Neural cell (in vitro differentiated cells): ENCODE results near the gene PHYHIPL. TPM values are rescaled to one million over a fixed set of nuclear protein-coding genes. Genes with fewer than 3 reads are reported as not detected.

Experiments used
- H2AFZ ChIP-seq: fragments of 200-600, 300-800 bp; sonication (generic), shearing (Covaris generic); 2 replicates; pipeline ENCODE4 v1.6.0; 2014; ENCODE audit warnings: low read depth, mild to moderate bottlenecking, antibody characterized with exemption, low read length, moderate library complexity
- H3F3A ChIP-seq: fragments of 200-600 bp; shearing (Covaris generic); 2 replicates; pipeline ENCODE4 v1.6.1; 2016; ENCODE audit warnings: mild to moderate bottlenecking, moderate library complexity, mixed read lengths, antibody characterized with exemption, low read length; ENCODE audit not compliant: insufficient read depth, poor library complexity, severe bottlenecking
- H3K27ac ChIP-seq: fragments of 200-600, 300-800 bp; sonication (generic), shearing (Covaris generic); 2 replicates; pipeline ENCODE4 v1.5.1; 2014; ENCODE audit warnings: mild to moderate bottlenecking, low read length, moderate library complexity
- H3K27me3 ChIP-seq: fragments of 300-800, 200-600 bp; sonication (generic), shearing (Covaris generic); 2 replicates; pipeline ENCODE4 v1.6.0; 2014; ENCODE audit warnings: mild to moderate bottlenecking, low read depth, low read length, moderate library complexity; ENCODE audit not compliant: insufficient read depth
- H3K36me3 ChIP-seq: fragments of 300-800, 200-600 bp; sonication (generic), shearing (Covaris generic); 2 replicates; pipeline ENCODE4 v1.5.1; 2014; ENCODE audit warnings: mild to moderate bottlenecking, antibody characterized with exemption, low read length, moderate library complexity; ENCODE audit not compliant: insufficient read depth
- H3K4me2 ChIP-seq: fragments of 300-800, 200-600 bp; sonication (generic), shearing (Covaris generic); 2 replicates; pipeline ENCODE4 v1.6.0; 2014; ENCODE audit warnings: mild to moderate bottlenecking, low read length
- H3K4me3 ChIP-seq: fragments of 300-800, 200-600 bp; sonication (generic), shearing (Covaris generic); 2 replicates; pipeline ENCODE4 v1.5.1; 2014; ENCODE audit warnings: mild to moderate bottlenecking, low read length, moderate library complexity
- H3K79me2 ChIP-seq: fragments of 200-600 bp; shearing (Covaris generic); replicated peaks from 2 replicates; pipeline ENCODE4 v1.6.0; 2014; ENCODE audit warnings: mild to moderate bottlenecking, low read length, moderate library complexity; ENCODE audit not compliant: insufficient read depth
- H3K9ac ChIP-seq: fragments of 300-800, 200-600 bp; sonication (generic), shearing (Covaris generic); 2 replicates; pipeline ENCODE4 v1.6.1; 2016; ENCODE audit warnings: mild to moderate bottlenecking, low read length, mixed read lengths
- H3K9me2 ChIP-seq: fragments of 200-600 bp; shearing (Covaris generic); 2 replicates; pipeline ENCODE4 v1.6.1; 2016; ENCODE audit warnings: mild to moderate bottlenecking, low read length, mixed read lengths; ENCODE audit not compliant: insufficient read depth
- H3K9me3 ChIP-seq: fragments of 200-600, 300-800 bp; sonication (generic), shearing (Covaris generic); 2 replicates; pipeline ENCODE4 v1.6.1; 2016; ENCODE audit warnings: mild to moderate bottlenecking, mixed run types, low read length, moderate library complexity, mixed read lengths
- H4K20me1 ChIP-seq: fragments of 200-600 bp; shearing (Covaris generic); 2 replicates; pipeline ENCODE4 v1.6.1; 2016; ENCODE audit warnings: mild to moderate bottlenecking, mixed run types; ENCODE audit not compliant: insufficient read depth
- EP300 ChIP-seq: fragments of 450-650 bp; conservative IDR thresholded peaks from 2 replicates; pipeline ENCODE4 v1.6.1; 2014; ENCODE audit warnings: antibody characterized with exemption, mild to moderate bottlenecking, moderate library complexity; ENCODE audit not compliant: poor library complexity, severe bottlenecking
- EZH2 ChIP-seq: fragments of 200-600, 300-800 bp; shearing (Covaris generic), sonication (generic); IDR thresholded peaks from 2 replicates; pipeline ENCODE4 v1.6.1; 2014; ENCODE audit warnings: antibody characterized with exemption, low read length, borderline replicate concordance, mild to moderate bottlenecking; ENCODE audit not compliant: insufficient read depth, poor library complexity, severe bottlenecking
- MXI1 ChIP-seq: fragments of 450-650 bp; conservative IDR thresholded peaks from 2 replicates; pipeline ENCODE4 v1.6.1; 2014; ENCODE audit warnings: antibody characterized with exemption, mild to moderate bottlenecking; ENCODE audit not compliant: poor library complexity, severe bottlenecking
- POLR2AphosphoS5 ChIP-seq: IDR thresholded peaks from 2 replicates; pipeline ENCODE4 v1.6.1; 2012
- RAD21 ChIP-seq: fragments of 450-650 bp; conservative IDR thresholded peaks from 2 replicates; pipeline ENCODE4 v1.6.1; 2014; ENCODE audit warnings: antibody characterized with exemption, mild to moderate bottlenecking, moderate library complexity
- SMC3 ChIP-seq: fragments of 450-650 bp; conservative IDR thresholded peaks from 2 replicates; pipeline ENCODE4 v1.6.1; 2014; ENCODE audit warnings: antibody characterized with exemption, mild to moderate bottlenecking, moderate library complexity; ENCODE audit not compliant: poor library complexity
- TAF1 ChIP-seq: IDR thresholded peaks from 2 replicates; pipeline ENCODE4 v1.6.1; 2012; ENCODE audit warnings: low read depth
- polyA plus RNA-seq: library from polyadenylated mRNA; depleted of rRNA; stranded (reverse); fragments of >200 nt; gene quantifications from 2 replicates; pipeline ENCODE4 v1.2.3, GENCODE V29; 2014
- TF ChIP-seq, protein P1 (sequence below): IDR thresholded peaks from 2 replicates; pipeline ENCODE4 v1.6.1; 2012; ENCODE audit warnings: borderline replicate concordance
- TF ChIP-seq, protein P2 (sequence below): fragments of 450-650 bp; IDR thresholded peaks from 2 replicates; pipeline ENCODE4 v1.5.1; 2014; ENCODE audit warnings: antibody characterized with exemption, mild to moderate bottlenecking, moderate library complexity; ENCODE audit not compliant: poor library complexity, severe bottlenecking

Gene PHYHIPL
- polyA plus RNA-seq, 1 donor from 2014 or later = 33.9 TPM

DNA sequence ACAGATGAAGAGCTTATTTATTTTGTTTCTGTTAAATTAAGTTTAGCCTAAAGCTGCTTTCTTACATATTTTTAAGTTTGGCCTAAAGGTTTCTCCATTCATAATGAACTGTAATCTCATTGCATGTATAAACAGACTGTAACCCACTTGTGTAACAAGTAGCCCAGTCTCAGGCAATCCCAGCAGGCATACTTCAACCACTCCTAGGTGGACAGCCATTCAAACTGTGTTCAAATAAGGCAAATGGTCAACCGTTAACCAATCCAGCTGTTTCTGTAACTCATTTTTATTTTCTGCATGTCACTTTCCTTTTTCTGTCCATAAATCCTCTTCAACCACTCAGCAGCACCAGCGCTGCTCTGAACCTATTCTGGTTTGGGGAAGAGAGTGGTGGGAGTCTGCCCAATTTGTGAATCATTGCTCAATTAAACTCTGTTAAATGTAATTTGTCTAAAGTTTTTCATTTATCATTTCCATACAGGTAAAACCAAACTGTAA, 35.9 kb downstream of the PHYHIPL start:
- TF ChIP-seq TAF1 = no peak
- TF ChIP-seq SMC3 = no peak
- no peaks in the 10 kb centered on the region for H3K27me3 ChIP-seq
- H3K9me3 ChIP-seq = no peaks in the 10 kb centered on the region
- no peak overlapping the region for H2AFZ ChIP-seq
- no peaks in the 10 kb centered on the region for H3K36me3 ChIP-seq
- H4K20me1 ChIP-seq = no peaks in the 10 kb centered on the region
- H3K27ac ChIP-seq = no peak overlapping the region
- H3K9me2 ChIP-seq = no peaks in the 10 kb centered on the region
- H3F3A ChIP-seq = no peaks in the 10 kb centered on the region
- H3K79me2 ChIP-seq = peaks cover 24% of the 10 kb centered on the region
- no peak overlapping the region for H3K9ac ChIP-seq
- no peak overlapping the region for H3K4me2 ChIP-seq
- no peak overlapping the region for H3K4me3 ChIP-seq

DNA sequence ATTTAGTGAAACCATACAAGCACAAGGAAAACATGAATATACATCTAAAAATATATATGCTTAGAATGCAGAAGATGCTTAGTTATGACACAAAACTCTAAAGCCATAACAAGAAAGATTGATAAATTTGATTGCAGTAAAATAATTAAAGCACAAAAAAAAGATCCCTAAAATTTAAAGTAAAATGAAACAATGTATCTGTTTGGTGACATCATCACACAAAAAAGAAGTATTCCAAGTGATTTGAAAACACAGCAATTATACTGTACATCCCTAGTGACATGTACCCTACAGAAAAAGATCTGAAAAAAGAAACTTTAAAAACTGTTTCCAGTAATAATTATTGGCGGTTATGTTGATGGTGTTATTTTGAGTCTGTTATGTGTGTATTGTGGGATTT, 37.7 kb downstream of the PHYHIPL start:
- no peaks in the 10 kb centered on the region for H4K20me1 ChIP-seq
- no peak overlapping the region for H3K27ac ChIP-seq
- H3K36me3 ChIP-seq = no peaks in the 10 kb centered on the region
- H3K9me2 ChIP-seq = no peaks in the 10 kb centered on the region
- H3K79me2 ChIP-seq = peaks cover 39% of the 10 kb centered on the region
- H3K4me2 ChIP-seq = no peak overlapping the region
- H2AFZ ChIP-seq = no peak overlapping the region
- H3K9me3 ChIP-seq = no peaks in the 10 kb centered on the region
- H3K4me3 ChIP-seq = no peak overlapping the region
- peaks cover 2% of the 10 kb centered on the region for H3F3A ChIP-seq
- H3K27me3 ChIP-seq = no peaks in the 10 kb centered on the region
- TF ChIP-seq, protein P1, sequence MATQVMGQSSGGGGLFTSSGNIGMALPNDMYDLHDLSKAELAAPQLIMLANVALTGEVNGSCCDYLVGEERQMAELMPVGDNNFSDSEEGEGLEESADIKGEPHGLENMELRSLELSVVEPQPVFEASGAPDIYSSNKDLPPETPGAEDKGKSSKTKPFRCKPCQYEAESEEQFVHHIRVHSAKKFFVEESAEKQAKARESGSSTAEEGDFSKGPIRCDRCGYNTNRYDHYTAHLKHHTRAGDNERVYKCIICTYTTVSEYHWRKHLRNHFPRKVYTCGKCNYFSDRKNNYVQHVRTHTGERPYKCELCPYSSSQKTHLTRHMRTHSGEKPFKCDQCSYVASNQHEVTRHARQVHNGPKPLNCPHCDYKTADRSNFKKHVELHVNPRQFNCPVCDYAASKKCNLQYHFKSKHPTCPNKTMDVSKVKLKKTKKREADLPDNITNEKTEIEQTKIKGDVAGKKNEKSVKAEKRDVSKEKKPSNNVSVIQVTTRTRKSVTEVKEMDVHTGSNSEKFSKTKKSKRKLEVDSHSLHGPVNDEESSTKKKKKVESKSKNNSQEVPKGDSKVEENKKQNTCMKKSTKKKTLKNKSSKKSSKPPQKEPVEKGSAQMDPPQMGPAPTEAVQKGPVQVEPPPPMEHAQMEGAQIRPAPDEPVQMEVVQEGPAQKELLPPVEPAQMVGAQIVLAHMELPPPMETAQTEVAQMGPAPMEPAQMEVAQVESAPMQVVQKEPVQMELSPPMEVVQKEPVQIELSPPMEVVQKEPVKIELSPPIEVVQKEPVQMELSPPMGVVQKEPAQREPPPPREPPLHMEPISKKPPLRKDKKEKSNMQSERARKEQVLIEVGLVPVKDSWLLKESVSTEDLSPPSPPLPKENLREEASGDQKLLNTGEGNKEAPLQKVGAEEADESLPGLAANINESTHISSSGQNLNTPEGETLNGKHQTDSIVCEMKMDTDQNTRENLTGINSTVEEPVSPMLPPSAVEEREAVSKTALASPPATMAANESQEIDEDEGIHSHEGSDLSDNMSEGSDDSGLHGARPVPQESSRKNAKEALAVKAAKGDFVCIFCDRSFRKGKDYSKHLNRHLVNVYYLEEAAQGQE = no peak
- TF ChIP-seq MXI1 = no peak
- TF ChIP-seq EP300 = no peak
- no peak for TF ChIP-seq TAF1
- no peak for TF ChIP-seq POLR2AphosphoS5
- no peak for TF ChIP-seq EZH2
- H3K9ac ChIP-seq = no peak overlapping the region

DNA sequence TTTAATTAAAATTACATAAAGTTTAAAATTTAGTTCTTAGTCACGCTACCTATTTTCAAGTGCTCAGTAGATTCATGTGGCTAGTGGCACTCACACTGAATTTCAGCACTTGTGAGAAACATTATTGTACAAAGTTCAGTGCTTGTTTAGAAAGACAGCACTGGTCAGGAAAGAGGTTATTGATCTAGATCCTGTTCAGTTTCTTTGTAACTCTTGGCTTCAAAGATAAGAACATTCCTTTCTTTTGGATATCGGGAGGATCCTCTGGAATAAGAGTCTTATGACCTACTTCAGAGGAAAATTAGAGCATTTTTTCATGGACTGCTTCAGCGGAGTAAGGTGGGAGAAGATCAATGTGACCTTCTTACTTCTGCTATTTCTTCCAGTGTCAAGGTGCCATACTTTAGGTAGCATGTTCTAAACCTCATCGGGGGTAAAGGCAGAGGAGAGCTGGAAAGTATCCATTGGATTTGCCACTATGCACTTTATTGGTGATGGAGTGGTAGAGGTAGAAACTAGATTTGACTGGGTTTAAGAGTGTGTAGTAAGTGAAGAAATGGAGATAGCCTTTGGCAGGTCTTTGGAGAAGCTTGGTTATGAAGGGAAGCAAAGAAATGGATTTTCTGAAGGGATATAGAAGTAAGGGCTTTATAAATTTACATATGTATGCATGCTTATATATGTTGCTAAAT, 39.9 kb downstream of the PHYHIPL start:
- TF ChIP-seq, protein P1 = no peak
- no peak for TF ChIP-seq TAF1
- TF ChIP-seq RAD21 = no peak
- no peak for TF ChIP-seq MXI1
- no peak for TF ChIP-seq EP300
- TF ChIP-seq POLR2AphosphoS5 = no peak
- TF ChIP-seq SMC3 = no peak
- no peak for TF ChIP-seq EZH2
- TF ChIP-seq, protein P2, sequence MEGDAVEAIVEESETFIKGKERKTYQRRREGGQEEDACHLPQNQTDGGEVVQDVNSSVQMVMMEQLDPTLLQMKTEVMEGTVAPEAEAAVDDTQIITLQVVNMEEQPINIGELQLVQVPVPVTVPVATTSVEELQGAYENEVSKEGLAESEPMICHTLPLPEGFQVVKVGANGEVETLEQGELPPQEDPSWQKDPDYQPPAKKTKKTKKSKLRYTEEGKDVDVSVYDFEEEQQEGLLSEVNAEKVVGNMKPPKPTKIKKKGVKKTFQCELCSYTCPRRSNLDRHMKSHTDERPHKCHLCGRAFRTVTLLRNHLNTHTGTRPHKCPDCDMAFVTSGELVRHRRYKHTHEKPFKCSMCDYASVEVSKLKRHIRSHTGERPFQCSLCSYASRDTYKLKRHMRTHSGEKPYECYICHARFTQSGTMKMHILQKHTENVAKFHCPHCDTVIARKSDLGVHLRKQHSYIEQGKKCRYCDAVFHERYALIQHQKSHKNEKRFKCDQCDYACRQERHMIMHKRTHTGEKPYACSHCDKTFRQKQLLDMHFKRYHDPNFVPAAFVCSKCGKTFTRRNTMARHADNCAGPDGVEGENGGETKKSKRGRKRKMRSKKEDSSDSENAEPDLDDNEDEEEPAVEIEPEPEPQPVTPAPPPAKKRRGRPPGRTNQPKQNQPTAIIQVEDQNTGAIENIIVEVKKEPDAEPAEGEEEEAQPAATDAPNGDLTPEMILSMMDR = no peak
- Histone ChIP-seq H3K79me2 (peaks cover 45% of the 10 kb centered on the region), H3K27ac (no peak overlapping the region), H3K9ac (no peak overlapping the region), H4K20me1 (no peaks in the 10 kb centered on the region), H3K27me3 (no peaks in the 10 kb centered on the region), H2AFZ (no peak overlapping the region), H3K9me3 (no peaks in the 10 kb centered on the region), H3F3A (peaks cover 2% of the 10 kb centered on the region), H3K36me3 (no peaks in the 10 kb centered on the region), H3K9me2 (no peaks in the 10 kb centered on the region), H3K4me2 (no peak overlapping the region), H3K4me3 (no peak overlapping the region)
